GM12865 (cell line): ENCODE results near the gene PNKD.
"Not testable (repeated sequence)": the region's sequence is repeated elsewhere in the genome, so short reads cannot be mapped to it uniquely, and the experiment has no call there.

ENCODE experiments used
- DNase-seq: peaks from one replicate; pipeline ENCODE4 v3.0.0; 2010; ENCODE audit warnings: low read depth
- H3K4me3 ChIP-seq: 2 replicates; pipeline ENCODE4 v1.5.1; 2011; ENCODE audit warnings: mild to moderate bottlenecking, low read depth, low read length, control low read depth
- CTCF ChIP-seq: IDR thresholded peaks from 2 replicates; pipeline ENCODE4 v1.5.1; 2011; ENCODE audit warnings: low read length, control low read depth, low read depth, inconsistent platforms; ENCODE audit not compliant: insufficient read depth; ENCODE audit errors: missing control alignments

PNKD gene

GRCh38 chr2:218312267-218312756 is 42.0 kb downstream of the PNKD start:
- no peak for TF ChIP-seq CTCF
- DNase-seq = no peak
- H3K4me3 ChIP-seq = no peak overlapping the region

GRCh38 chr2:218313356-218313755 is 43.0 kb downstream of the PNKD start:
- DNase-seq = no peak
- no peak overlapping the region for H3K4me3 ChIP-seq
- no peak for TF ChIP-seq CTCF

- not testable (repeated sequence) for DNase-seq, H3K4me3 ChIP-seq
Observed at GRCh38 chr2:218314764-218315163, 44.4 kb downstream of the PNKD start.

GRCh38 chr2:218315397-218315796 is 45.1 kb downstream of the PNKD start:
- TF ChIP-seq CTCF = no peak
- DNase-seq = no peak
- no peak overlapping the region for H3K4me3 ChIP-seq

GRCh38 chr2:218317303-218317630 is 46.9 kb downstream of the PNKD start:
- TF ChIP-seq CTCF = no peak
- no peak overlapping the region for H3K4me3 ChIP-seq
- no peak for DNase-seq

- no peak for TF ChIP-seq CTCF
- no peak for DNase-seq
- H3K4me3 ChIP-seq = no peak overlapping the region
Observed at GRCh38 chr2:218317835-218318234, 47.5 kb downstream of the PNKD start.

GRCh38 chr2:218318241-218318640 is 47.9 kb downstream of the PNKD start:
- DNase-seq = no peak
- H3K4me3 ChIP-seq = no peak overlapping the region
- no peak for TF ChIP-seq CTCF
